ENCODE measurements around the gene RBCK1.

- TF ChIP-seq CTCF (IDR thresholded peaks at IDR 0.05; ENCODE audit: low read length) (peak; percentile 40; the same call in 1 of the 2 replicates), EZH2 (IDR thresholded peaks at IDR 0.05; ENCODE audit: borderline replicate concordance, low read length) (no peak)
Measured at GRCh38 chr20:419556-420165, 11.6 kb downstream of the RBCK1 start.
